Measurements from ENCODE around the gene SLC16A2.

DNA sequence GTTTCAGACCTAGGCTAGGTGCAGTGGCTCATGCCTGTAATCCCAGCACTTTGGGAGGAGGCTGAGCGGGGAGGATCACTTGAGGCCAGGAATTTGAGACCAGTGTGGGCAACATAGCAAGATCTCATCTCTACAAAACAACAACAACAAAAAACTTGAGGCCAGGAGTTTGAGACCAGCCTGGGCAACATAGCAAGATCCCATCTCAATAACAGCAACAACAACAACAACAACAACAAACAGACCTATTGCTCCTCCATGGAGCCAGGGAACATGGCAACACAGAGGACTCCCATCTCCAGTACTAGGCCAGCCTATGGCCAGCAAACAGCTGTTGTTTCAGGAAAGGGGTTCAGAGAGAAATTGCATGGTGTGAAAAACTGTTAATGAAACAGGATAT lies 43.4 kb downstream of the SLC16A2 start:
- TF ChIP-seq, protein P1, sequence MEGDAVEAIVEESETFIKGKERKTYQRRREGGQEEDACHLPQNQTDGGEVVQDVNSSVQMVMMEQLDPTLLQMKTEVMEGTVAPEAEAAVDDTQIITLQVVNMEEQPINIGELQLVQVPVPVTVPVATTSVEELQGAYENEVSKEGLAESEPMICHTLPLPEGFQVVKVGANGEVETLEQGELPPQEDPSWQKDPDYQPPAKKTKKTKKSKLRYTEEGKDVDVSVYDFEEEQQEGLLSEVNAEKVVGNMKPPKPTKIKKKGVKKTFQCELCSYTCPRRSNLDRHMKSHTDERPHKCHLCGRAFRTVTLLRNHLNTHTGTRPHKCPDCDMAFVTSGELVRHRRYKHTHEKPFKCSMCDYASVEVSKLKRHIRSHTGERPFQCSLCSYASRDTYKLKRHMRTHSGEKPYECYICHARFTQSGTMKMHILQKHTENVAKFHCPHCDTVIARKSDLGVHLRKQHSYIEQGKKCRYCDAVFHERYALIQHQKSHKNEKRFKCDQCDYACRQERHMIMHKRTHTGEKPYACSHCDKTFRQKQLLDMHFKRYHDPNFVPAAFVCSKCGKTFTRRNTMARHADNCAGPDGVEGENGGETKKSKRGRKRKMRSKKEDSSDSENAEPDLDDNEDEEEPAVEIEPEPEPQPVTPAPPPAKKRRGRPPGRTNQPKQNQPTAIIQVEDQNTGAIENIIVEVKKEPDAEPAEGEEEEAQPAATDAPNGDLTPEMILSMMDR (IDR thresholded peaks at IDR 0.05), result no peak
- TF ChIP-seq POLR2A (IDR thresholded peaks at IDR 0.05), result no peak

Data from body of pancreas (tissue), 4 donors.